Retinal pigment epithelial cell (primary cell): ENCODE measurements around the gene PRDX2.
A peak's percentile ranks its signal among the peaks of the same experiment; 100 is the strongest.
"Not testable (repeated sequence)": the region's sequence is repeated elsewhere in the genome, so short reads cannot be mapped to it uniquely, and the experiment has no call there.

Experiments used
- DNase-seq: peaks from one replicate; pipeline ENCODE4 v3.0.0-alpha.2; 2010; ENCODE audit warnings: low read depth
- H3K4me3 ChIP-seq: 2 replicates; pipeline ENCODE4 v1.5.1; 2011; ENCODE audit warnings: mild to moderate bottlenecking, low read length, control low read depth, moderate library complexity
- CTCF ChIP-seq: conservative IDR thresholded peaks from 2 replicates; pipeline ENCODE4 v1.5.1; 2011; ENCODE audit warnings: low read depth, low read length, control low read depth, inconsistent platforms

The PRDX2 gene

GRCh38 chr19:12834566-12834943 is 33.0 kb upstream of the PRDX2 start, which contains the start of gene RTBDN:
Gene RTBDN, minus strand, starts transcription at chr19:12834579. Its CDS starts 4,600 bp downstream, at chr19:12829979.
- DNase-seq, result no peak
- TF ChIP-seq CTCF, result no peak
- H3K4me3 ChIP-seq, result peak within 1 kb of the TSS; percentile 35

GRCh38 chr19:12833738-12834565 is 32.4 kb upstream of the PRDX2 start:
- no peak for TF ChIP-seq CTCF
- DNase-seq, result no peak
- peak overlapping the region; percentile 35 for H3K4me3 ChIP-seq

GRCh38 chr19:12833418-12833737 is 31.8 kb upstream of the PRDX2 start:
- no peak for DNase-seq
- H3K4me3 ChIP-seq, result no peak overlapping the region
- no peak for TF ChIP-seq CTCF

GRCh38 chr19:12828494-12828893 is 26.9 kb upstream of the PRDX2 start:
- H3K4me3 ChIP-seq, result no peak overlapping the region
- TF ChIP-seq CTCF, result no peak
- no peak for DNase-seq

GRCh38 chr19:12825254-12826131 is 23.9 kb upstream of the PRDX2 start:
- peak; percentile 61 for TF ChIP-seq CTCF
- no peak overlapping the region for H3K4me3 ChIP-seq
- no peak for DNase-seq

GRCh38 chr19:12821761-12822160 is 20.2 kb upstream of the PRDX2 start:
- no peak for TF ChIP-seq CTCF
- H3K4me3 ChIP-seq, result no peak overlapping the region
- DNase-seq, result no peak

GRCh38 chr19:12817810-12818209 is 16.2 kb upstream of the PRDX2 start:
- not testable (repeated sequence) for H3K4me3 ChIP-seq, DNase-seq

- DNase-seq, H3K4me3 ChIP-seq: not testable (repeated sequence)
These were observed 15.6 kb upstream of the PRDX2 start for GRCh38 chr19:12817188-12817587.
